CD4-positive, CD25-positive, alpha-beta regulatory T cell (primary cell): ENCODE results near the gene HIPK3. TPM values are rescaled to one million over a fixed set of nuclear protein-coding genes. Genes with fewer than 3 reads are reported as not detected.

Experiments
- ATAC-seq, 2 donors: fragments of 150-1000 bp; cut with Tn5 transposase; one replicate each; pipeline ENCODE4 v1.10.0; 2021; ENCODE audit warnings: low read depth in 2 of 2, moderate number of reproducible peaks in 2 of 2, moderate library complexity in 1 of 2
- DNase-seq, 3 donors: peaks; one replicate each; pipeline versions ENCODE4 v3.0.0 to v3.0.0-alpha.2; 2012 to 2022; ENCODE audit warnings: mixed read lengths in 1 of 3
- H3K27ac ChIP-seq: one replicate; pipeline ENCODE4 v1.7.0; 2013; ENCODE audit warnings: mild to moderate bottlenecking, low read length; ENCODE audit not compliant: insufficient read depth, poor library complexity, severe bottlenecking
- H3K27me3 ChIP-seq: one replicate; pipeline ENCODE4 v1.7.0; 2013; ENCODE audit warnings: low read length; ENCODE audit not compliant: control insufficient read depth, insufficient read depth
- H3K36me3 ChIP-seq: one replicate; pipeline ENCODE4 v1.7.0; 2013; ENCODE audit warnings: mild to moderate bottlenecking, low read length, moderate library complexity; ENCODE audit not compliant: control insufficient read depth, insufficient read depth
- H3K4me1 ChIP-seq: 2 replicates; pipeline ENCODE4 v1.7.0; 2013; ENCODE audit warnings: mild to moderate bottlenecking, low read length; ENCODE audit not compliant: insufficient read depth, control insufficient read depth, poor library complexity, severe bottlenecking
- H3K4me3 ChIP-seq: one replicate; pipeline ENCODE4 v1.7.0; 2013; ENCODE audit warnings: low read depth, mild to moderate bottlenecking, low read length, moderate library complexity
- H3K9me3 ChIP-seq, 2 experiments: 1 replicate in 1 of 2; 2 replicates in 1 of 2; pipeline ENCODE4 v1.7.0; 2013; ENCODE audit warnings: low read length in 2 of 2, mild to moderate bottlenecking in 1 of 2, moderate library complexity in 1 of 2; ENCODE audit not compliant: control insufficient read depth in 2 of 2
- H3K27ac Mint-ChIP-seq, 3 donors: one replicate each; pipeline ENCODE4 v1.8.0; 2020 to 2022; ENCODE audit warnings: mild to moderate bottlenecking in 3 of 3, mixed read lengths in 3 of 3, moderate library complexity in 2 of 3
- H3K27me3 Mint-ChIP-seq: one replicate; pipeline ENCODE4 v1.8.0; 2022; ENCODE audit warnings: mild to moderate bottlenecking, mixed read lengths
- H3K36me3 Mint-ChIP-seq: one replicate; pipeline ENCODE4 v1.8.0; 2020; ENCODE audit warnings: mixed read lengths
- H3K4me1 Mint-ChIP-seq, 4 donors: one replicate each; pipeline ENCODE4 v1.8.0; 2020 to 2022; ENCODE audit warnings: mixed read lengths in 4 of 4, mild to moderate bottlenecking in 1 of 4
- H3K4me3 Mint-ChIP-seq, 4 donors: one replicate each; pipeline ENCODE4 v1.8.0; 2020 to 2022; ENCODE audit warnings: mild to moderate bottlenecking in 4 of 4, mixed read lengths in 4 of 4, moderate library complexity in 3 of 4
- H3K9me3 Mint-ChIP-seq, 7 donors: one replicate each; pipeline ENCODE4 v1.8.0; 2020 to 2022; ENCODE audit warnings: mixed read lengths in 7 of 7, mild to moderate bottlenecking in 3 of 7, moderate library complexity in 2 of 7
- polyA plus RNA-seq, 4 donors: library from polyadenylated mRNA; unstranded; fragments of 300-500 nt; fragmentation: Illumina TruSeq; gene quantifications; one replicate each; pipeline ENCODE4 v1.2.3, GENCODE V29; 2021
- total RNA-seq: library from RNA; stranded (reverse); gene quantifications from one replicate; pipeline ENCODE4 v1.2.3, GENCODE V29; 2022

The HIPK3 gene
- total and polyA plus RNA-seq, 5 donors from 2014 or later: 18.7 to 47.5 (median 27.5) TPM

- Mint-ChIP-seq H3K9me3 (peaks cover 0 to 11% (median 1%) of the 10 kb centered on the region in 7 donors), H3K4me3 (no peak overlapping the region), H3K27me3 (peaks cover 19% of the 10 kb centered on the region), H3K36me3 (no peaks in the 10 kb centered on the region), H3K27ac (no peak overlapping the region), H3K4me1 (no peaks in the 10 kb centered on the region)
- Histone ChIP-seq H3K36me3 (no peaks in the 10 kb centered on the region), H3K27me3 (peaks cover 5% of the 10 kb centered on the region), H3K4me3 (no peak overlapping the region), H3K27ac (no peak overlapping the region), H3K9me3 (peaks cover 0 to 3% of the 10 kb centered on the region in 2 experiments), H3K4me1 (no peaks in the 10 kb centered on the region)
- no peak for DNase-seq
- no peak for ATAC-seq
Measured at GRCh38 chr11:33389635-33390034, 132.5 kb downstream of the HIPK3 start.

GRCh38 chr11:33390944-33391892, 134.0 kb downstream of the HIPK3 start:
- no peak overlapping the region for H3K4me3 Mint-ChIP-seq
- peaks cover 0 to 11% (median 0%) of the 10 kb centered on the region in 7 donors for H3K9me3 Mint-ChIP-seq
- ATAC-seq (no peak), DNase-seq (no peak)
- no peaks in the 10 kb centered on the region for H3K36me3 Mint-ChIP-seq
- peaks cover 18% of the 10 kb centered on the region for H3K27me3 Mint-ChIP-seq
- Histone ChIP-seq H3K4me3 (no peak overlapping the region), H3K27me3 (no peaks in the 10 kb centered on the region), H3K27ac (no peak overlapping the region), H3K9me3 (no peaks in the 10 kb centered on the region), H3K4me1 (no peaks in the 10 kb centered on the region), H3K36me3 (no peaks in the 10 kb centered on the region)
- H3K27ac Mint-ChIP-seq: no peak overlapping the region
- no peaks in the 10 kb centered on the region for H3K4me1 Mint-ChIP-seq

GRCh38 chr11:33391893-33392251, 134.7 kb downstream of the HIPK3 start:
- Histone ChIP-seq H3K9me3 (no peaks in the 10 kb centered on the region), H3K36me3 (no peaks in the 10 kb centered on the region), H3K4me1 (no peaks in the 10 kb centered on the region), H3K27me3 (no peaks in the 10 kb centered on the region), H3K27ac (no peak overlapping the region), H3K4me3 (no peak overlapping the region)
- ATAC-seq (no peak), DNase-seq (no peak)
- H3K36me3 Mint-ChIP-seq: no peaks in the 10 kb centered on the region
- peaks cover 0 to 11% (median 0%) of the 10 kb centered on the region in 7 donors for H3K9me3 Mint-ChIP-seq
- H3K27ac Mint-ChIP-seq: no peak overlapping the region
- H3K4me1 Mint-ChIP-seq: no peaks in the 10 kb centered on the region
- no peak overlapping the region for H3K4me3 Mint-ChIP-seq
- peaks cover 18% of the 10 kb centered on the region for H3K27me3 Mint-ChIP-seq

GRCh38 chr11:33394431-33395109, 137.4 kb downstream of the HIPK3 start:
- Mint-ChIP-seq H3K4me1 (no peaks in the 10 kb centered on the region), H3K27ac (no peak overlapping the region), H3K4me3 (no peak overlapping the region), H3K27me3 (peaks cover 13% of the 10 kb centered on the region), H3K36me3 (no peaks in the 10 kb centered on the region), H3K9me3 (peaks cover 0 to 7% (median 0%) of the 10 kb centered on the region in 7 donors)
- Histone ChIP-seq H3K27ac (no peak overlapping the region), H3K36me3 (no peaks in the 10 kb centered on the region), H3K4me1 (no peaks in the 10 kb centered on the region), H3K4me3 (no peak overlapping the region), H3K9me3 (no peaks in the 10 kb centered on the region), H3K27me3 (peaks cover 3% of the 10 kb centered on the region)
- DNase-seq (no peak), ATAC-seq (no peak)

GRCh38 chr11:33396361-33396760, 139.2 kb downstream of the HIPK3 start:
- no peak overlapping the region for H3K27ac ChIP-seq
- no peaks in the 10 kb centered on the region for H3K36me3 ChIP-seq
- Mint-ChIP-seq H3K36me3 (no peaks in the 10 kb centered on the region), H3K4me3 (no peak overlapping the region), H3K4me1 (no peaks in the 10 kb centered on the region), H3K27ac (no peak overlapping the region), H3K9me3 (peaks cover 0 to 5% (median 0%) of the 10 kb centered on the region in 7 donors), H3K27me3 (peaks cover 4% of the 10 kb centered on the region)
- no peaks in the 10 kb centered on the region for H3K4me1 ChIP-seq
- ATAC-seq (no peak), DNase-seq (no peak)
- H3K9me3 ChIP-seq: no peaks in the 10 kb centered on the region
- peaks cover 3% of the 10 kb centered on the region for H3K27me3 ChIP-seq
- H3K4me3 ChIP-seq: no peak overlapping the region

GRCh38 chr11:33399421-33399820, 142.2 kb downstream of the HIPK3 start:
- Histone ChIP-seq H3K4me3 (no peak overlapping the region), H3K36me3 (no peaks in the 10 kb centered on the region), H3K27me3 (peaks cover 3% of the 10 kb centered on the region), H3K27ac (no peak overlapping the region), H3K9me3 (no peaks in the 10 kb centered on the region), H3K4me1 (no peaks in the 10 kb centered on the region)
- H3K9me3 Mint-ChIP-seq: peaks cover 0 to 2% (median 0%) of the 10 kb centered on the region in 7 donors
- DNase-seq (no peak), ATAC-seq (no peak)
- no peak overlapping the region for H3K4me3 Mint-ChIP-seq
- no peak overlapping the region for H3K27ac Mint-ChIP-seq
- no peaks in the 10 kb centered on the region for H3K36me3 Mint-ChIP-seq
- H3K4me1 Mint-ChIP-seq: no peaks in the 10 kb centered on the region
- peaks cover 6% of the 10 kb centered on the region for H3K27me3 Mint-ChIP-seq

- Histone ChIP-seq H3K9me3 (no peaks in the 10 kb centered on the region), H3K27me3 (peaks cover 3% of the 10 kb centered on the region), H3K4me1 (no peaks in the 10 kb centered on the region), H3K36me3 (no peaks in the 10 kb centered on the region), H3K27ac (no peak overlapping the region), H3K4me3 (no peak overlapping the region)
- no peak overlapping the region for H3K27ac Mint-ChIP-seq
- no peaks in the 10 kb centered on the region for H3K36me3 Mint-ChIP-seq
- H3K4me1 Mint-ChIP-seq: no peaks in the 10 kb centered on the region
- H3K4me3 Mint-ChIP-seq: no peak overlapping the region
- DNase-seq (no peak), ATAC-seq (no peak)
- peaks cover 10% of the 10 kb centered on the region for H3K27me3 Mint-ChIP-seq
- H3K9me3 Mint-ChIP-seq: peaks cover 0 to 2% (median 0%) of the 10 kb centered on the region in 7 donors
Measured at GRCh38 chr11:33402066-33402465, 144.9 kb downstream of the HIPK3 start.
